COR-L47 (cell line): Measurements from ENCODE around the gene PUS10.

Experiments used
- DNase-seq: peaks from one replicate; lab custom pipeline; 2025; lab: John Stamatoyannopoulos, UW

The PUS10 gene

DNA sequence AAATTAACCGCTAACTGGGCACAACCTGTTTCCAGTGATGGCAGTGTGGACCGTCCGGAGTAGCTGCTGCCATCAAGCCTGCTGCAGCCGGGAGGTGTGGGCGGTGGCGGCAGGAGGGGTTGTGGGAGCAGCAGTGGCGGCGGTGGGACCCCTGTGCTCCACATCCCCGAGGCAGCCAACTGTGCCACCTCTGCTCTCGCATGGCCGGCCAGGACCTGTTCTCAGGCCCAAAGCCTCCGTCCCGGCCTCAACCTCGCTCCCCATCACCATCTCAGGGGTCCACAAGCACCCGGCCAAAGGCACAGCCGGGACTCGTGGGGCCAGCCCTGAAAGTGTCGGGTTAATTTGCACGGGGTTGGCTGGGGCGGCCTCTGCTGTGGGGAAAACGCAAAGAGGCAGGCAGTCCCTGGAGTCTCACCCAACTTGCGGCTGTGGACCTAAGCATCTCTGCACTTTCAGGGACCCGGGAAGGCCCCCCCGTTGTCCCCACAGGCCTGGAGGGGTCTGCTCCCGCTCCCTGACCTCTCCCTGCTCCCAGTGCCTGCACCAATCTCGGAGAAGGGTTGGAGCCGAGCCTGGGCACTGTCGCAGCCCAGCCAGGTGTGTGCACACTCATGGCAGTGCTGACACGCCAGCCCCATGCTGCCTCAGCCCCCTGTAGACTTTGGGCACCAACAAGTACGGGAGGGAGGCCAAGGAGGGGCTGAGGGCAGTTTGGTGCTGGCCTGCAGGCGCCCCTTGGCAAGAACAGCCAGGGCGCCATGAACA is 45.0 kb downstream of the PUS10 start:
- no peak for DNase-seq

DNA sequence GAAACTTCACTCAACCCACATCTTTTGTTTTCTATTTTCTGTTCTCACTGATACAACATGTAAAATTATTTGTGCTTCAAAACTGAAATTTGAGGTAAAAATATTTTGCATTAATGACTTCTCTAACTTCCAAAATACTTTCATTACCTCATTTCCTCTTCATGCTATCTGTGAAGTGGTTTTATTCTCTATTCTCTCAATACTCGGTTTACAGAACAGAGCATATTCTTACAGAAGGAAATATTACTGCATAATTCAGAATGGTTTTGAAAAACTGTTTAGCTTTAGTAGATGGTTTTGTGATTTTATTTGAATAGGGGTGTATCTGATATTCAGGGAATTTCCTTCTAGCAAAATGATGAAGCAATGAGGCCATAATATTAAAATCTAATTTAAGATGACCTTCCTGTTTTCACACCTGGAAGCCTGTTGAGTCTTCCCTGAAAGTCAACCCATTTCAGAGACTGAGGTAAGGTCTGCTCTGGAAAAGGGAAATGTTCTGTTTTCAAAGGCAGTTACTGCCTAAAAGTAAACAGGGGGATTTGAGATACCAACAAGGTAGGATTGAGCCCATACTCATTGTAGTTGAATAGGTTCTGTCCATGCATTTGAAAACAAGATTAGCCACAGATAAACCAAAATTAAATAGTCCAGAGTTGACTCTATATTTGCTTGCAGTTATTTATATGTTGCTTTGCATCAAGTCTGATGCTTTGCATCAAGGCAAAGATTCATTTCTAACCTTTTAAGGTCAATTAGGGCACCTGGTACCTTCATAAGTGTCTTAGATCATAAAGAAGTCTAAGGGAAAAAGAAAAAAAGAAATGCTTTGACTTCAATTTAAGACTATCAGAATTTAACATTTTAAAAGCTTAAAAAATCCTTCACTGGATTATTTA is 51.3 kb downstream of the PUS10 start:
- DNase-seq: no peak

DNA sequence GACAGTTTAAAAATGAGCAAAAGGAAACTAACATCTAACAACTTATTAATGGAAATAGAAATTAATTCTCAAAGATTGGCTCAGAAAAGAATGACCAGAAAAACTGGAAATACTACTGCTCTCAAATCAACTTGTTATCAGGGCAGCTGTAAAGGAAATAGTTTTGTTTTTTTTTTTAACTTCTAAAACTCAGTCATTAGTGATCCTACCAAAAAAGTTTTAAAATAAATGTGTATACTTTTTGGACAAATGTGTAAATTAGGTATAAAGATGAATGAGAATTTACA is 52.6 kb downstream of the PUS10 start:
- DNase-seq: no peak

DNA sequence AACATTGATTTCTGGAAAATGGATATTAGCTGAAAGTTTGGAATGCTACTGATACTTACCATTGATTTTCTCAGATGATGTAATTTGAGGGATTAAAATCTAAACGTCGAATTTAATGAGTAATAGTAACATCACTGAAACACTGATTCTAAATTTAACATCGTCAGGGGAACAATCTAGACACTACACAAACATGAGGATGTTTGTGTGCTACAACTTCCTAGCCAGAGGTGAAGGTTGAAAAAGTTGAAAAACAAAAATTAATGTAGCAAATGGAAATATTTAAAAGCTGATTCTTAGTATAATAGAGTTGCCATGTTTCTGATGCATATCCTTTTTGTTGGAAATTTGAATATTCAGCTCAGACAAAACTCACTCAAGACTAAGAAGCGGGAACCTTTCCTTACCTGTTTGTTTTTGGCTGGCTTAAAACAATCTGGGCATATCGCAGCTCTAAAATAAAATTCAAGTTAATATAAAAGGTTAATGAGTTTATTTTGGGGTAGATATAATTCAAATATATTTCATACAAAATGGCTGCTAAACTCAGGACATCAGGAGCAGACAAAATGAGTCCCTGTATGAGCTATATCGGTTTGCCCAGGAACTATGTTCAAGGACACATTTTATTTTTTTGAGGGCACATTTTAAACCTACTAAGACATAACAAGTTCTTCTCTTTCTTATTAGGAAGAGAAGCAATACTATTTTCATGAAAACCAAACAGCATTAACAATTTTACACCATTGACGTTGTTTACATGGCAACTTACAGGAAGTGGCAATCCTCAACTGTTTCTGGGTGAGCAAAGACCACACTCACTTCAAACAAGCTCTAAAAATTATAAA is 53.2 kb downstream of the PUS10 start:
- no peak for DNase-seq

DNA sequence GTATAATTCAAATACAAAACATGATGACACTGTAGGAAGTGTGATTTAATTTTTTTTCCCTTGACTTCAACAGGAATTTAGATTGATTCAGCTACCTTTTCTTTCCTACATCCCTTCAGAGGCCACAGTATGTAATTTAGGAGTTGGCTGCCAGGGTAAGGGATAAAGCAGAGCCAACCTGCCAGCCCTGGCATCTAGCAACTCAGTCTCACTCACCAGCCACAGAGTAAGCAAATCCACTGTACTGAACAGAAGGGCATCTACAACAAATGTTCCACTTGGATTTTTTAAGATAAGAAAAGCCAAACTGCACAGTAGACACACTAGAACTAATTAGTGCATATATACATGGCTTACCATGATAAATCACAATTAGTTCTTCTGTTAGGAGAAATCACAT is 54.9 kb downstream of the PUS10 start:
- no peak for DNase-seq

DNA sequence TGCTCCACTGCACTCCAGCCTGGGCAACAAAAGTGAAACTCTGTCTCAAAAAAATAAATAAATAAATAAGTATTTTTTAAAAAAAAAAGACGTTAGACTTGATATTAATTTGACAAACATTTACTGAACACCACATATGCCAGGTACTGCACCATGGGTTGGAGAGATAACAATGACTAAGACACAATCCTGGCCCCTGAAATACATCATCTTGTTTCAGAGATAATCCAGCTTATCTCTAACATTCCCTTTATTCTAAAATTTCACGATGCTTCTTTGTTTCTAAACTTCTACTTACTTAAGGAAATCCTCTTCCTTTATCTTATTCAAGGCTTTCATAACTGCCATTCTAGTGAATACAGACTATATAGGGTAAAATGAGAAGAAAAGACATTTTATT is 55.5 kb downstream of the PUS10 start:
- no peak for DNase-seq

DNA sequence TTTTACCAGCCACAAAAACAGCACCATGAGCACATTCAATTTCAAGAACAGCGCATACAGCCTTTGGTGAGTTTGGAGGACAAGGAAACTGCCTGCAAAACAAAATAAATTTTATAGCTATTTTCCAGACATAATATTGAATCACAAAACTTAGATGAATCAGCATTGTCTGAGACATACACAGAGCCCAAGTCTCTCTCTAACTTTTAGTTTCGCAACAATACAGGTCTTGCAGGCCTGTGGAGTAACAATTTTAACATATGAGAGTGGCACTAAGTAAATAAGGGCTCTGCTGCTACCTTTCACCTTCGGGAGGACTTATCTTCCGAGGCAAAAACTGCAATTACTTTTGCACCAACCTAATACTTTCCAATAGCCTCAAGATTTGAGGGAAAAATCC is 56.6 kb downstream of the PUS10 start:
- no peak for DNase-seq

DNA sequence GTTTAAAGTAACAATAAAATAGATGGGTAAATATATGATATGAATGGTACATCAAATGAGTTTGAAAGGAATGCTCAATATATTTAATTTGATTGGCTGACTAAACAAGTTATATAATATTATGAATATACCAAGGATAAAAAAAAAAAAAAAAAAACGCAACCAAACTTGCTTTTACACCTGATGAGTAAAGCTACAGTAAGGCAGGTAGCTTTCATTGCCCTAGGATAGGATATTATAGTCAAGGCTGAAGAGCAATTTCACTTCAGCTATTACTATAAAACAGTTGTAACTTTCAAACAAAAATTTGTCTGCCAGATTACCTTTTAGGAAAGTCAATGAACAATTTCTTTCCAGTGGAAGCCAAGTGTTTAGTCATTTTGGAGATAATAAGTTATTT is 57.3 kb downstream of the PUS10 start:
- DNase-seq: no peak

DNA sequence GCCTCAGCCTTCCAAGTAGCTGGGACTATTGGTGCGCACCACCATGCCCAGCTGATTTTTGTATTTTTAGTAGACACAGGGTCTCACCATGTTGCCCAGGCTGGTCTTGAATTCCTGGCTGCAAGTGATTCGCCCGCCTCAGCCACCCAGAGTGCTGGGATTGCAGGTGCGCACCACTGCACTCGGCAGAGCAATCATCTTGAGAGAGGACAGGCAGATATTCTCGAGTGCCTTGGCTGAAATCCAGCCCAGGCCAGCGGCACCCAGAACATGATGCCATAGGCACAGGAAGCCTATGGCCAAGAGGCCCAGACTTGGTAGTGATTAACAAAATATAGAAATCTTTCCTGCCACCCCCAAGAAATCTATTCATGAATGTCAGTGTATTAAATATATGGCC is 58.6 kb downstream of the PUS10 start:
- no peak for DNase-seq

DNA sequence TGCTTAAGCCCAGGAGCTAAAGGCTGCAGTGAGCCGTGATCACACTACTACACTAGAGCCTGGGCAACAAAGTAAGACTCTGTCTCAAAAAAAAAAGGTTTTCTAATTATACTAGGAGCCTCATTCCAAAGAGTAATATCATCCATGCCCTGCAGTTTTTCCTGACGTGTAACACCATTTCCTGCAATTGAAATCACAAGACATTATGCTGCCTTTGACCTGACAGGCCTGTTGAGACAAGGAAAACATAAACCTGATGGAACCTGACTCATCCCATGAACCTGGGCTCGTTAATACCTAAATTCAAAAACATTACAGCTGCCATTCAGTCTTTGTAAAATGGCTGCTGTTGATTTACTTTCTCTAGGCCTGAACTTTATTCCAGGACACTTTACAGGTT is 59.3 kb downstream of the PUS10 start:
- DNase-seq: no peak

DNA sequence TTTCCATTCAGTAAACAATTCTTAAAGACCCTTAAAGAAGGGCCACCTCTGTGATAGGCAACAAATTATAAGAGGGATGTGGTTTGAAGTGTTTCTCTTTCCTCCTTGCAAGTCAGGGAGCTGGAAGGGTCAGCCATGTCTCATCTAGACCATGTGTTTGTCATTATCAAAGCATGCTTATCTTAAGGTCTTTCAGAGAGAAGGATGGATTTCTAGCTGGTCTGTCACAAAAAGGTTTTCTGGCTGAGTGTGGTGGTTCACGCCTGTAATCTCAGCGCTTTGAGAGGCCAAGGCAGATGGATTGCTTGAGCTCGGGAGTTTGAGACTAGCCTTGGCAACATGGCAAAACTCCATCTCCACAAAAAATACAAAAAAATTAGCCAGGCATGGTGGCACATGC is 59.7 kb downstream of the PUS10 start:
- no peak for DNase-seq

DNA sequence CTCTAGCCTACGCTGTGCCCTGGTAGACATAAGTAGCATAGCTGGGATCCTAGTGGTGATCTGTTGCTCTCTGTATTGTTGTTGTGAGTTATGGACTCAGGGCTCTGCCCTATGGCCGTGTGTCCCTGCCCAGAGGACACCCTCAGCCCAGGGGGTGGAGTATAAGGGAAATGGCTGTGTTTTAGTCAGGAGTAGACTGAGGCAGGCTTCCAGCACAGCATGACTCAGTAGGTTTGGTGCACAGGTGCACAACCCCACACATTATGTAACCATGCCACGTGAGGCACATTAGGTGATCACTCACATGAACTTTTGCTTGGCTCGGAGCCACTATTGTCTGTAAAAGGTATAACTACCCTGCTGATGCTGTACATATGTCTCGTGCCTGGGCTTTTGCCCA is 60.4 kb downstream of the PUS10 start:
- DNase-seq: no peak

DNA sequence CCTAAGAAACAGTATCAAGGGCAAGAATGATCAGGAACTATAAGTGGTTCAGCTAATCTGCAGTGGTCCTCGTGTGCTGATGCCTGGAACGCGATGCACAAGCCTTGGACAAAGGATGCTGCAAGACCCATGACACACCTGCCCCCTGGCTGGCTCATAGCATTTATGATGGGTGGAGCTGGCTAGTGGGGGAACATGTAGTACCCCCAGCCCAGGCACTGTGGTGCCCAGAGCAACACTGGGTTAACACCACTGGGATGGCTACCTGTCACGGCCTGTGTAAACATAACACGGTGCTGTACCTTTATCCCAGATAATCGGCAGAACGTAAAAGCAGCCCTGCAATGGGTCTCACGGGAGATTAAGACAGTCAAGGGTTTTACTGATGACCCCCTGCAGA is 60.8 kb downstream of the PUS10 start:
- no peak for DNase-seq

DNA sequence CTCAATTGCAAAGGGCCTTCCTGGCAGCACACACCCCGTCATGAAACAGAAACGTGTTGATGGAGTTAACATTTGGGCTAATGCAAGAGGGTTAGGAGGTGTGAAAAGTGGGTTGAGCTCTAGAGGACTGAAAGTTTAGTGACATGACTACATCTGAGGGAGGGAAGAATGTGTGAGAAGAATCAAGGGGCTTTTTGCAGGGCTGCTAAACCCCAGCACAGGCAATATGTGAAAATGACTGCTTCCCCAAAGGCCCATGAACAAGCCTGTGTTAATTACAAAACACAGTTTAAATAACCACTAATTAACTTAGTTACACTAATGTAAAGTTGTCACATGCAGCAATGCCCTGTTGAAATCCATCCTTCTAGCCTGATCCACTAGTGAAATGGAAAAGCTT is 63.9 kb downstream of the PUS10 start:
- no peak for DNase-seq

DNA sequence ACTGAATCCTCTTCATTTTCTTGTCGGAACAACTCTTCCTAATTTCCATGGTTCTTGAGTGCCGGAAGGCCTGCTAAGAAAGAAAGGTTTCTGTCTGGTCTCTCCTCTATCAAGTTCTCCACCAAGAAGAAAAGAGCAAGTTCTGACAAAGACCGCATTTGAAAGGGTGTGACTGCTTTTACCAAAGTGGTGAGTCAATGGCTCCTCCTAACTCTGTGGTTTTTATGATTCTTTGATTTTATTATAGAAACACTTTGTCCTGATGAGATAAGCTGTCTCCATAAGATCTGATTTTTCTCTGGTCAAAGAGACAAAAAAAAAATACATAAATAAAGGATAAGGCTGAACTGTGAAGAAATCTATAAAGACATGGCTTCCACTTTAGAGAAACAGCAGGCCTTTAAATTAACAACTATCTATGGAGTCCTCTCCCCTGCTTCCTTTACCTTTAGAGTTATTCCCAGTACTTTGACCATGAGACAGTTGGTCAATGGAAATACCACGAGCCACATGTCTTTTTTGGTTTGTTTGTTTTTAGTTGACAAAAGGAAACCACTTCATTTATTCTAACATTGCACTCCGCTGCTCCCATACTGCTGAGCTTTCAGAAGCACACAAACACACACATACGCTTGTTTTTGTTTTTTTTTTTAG is 69.0 kb downstream of the PUS10 start:
- DNase-seq: no peak

DNA sequence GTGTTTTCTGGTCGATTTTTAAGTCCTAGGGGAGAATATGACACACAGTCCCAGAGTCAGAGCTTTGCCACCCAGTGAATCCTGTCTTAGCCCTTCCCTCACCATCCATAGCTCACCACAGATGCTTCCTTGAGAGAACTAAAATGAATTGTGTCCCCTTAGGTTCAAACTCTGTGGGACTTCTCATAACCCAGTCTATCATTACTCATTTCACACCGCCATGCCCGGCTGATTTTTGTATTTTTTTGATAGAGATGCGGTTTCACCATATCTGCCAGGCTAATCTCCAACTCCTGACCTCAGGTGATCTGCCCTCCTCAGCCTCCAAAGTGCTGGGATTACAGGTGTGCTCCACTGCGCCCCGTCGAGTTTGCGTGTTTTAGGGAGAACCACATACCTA is 69.9 kb downstream of the PUS10 start:
- no peak for DNase-seq

DNA sequence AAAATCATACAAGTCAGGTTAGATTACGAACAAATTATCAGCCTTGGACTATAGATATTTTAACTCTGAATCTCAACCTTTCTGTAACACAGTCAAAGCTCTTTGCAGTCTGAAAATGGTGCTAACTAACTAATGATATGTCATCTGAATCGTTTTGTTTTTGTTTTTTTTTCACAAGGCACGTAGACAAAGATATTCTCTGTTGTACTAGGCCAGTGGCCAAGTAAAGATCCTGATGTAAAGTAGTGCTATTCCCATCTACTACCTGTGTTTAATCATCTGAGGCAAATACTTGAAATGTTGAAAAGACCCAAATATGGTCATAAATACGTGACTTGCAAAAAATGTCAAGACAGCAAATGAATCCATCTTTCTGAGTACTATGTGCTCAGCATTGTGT is 71.0 kb downstream of the PUS10 start:
- no peak for DNase-seq

DNA sequence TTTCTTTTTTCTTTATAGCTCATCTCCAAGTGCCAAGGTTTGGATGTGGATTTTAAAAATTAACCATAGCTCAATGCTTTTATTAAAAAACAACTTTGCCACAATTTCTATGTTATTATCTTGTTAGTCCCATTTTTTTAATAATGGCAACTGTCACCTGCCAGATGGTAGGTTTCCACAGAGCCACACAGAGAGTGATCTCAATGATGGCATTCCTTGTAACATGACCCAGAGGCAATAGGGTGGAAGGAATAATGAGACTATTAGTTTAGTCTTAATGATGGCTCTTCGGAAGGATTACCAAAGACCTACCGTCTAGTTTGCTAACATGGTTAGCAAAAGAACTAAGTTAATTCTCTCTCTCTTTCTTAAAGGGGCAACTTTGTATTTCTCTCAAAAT is 72.7 kb downstream of the PUS10 start:
- DNase-seq: no peak

DNA sequence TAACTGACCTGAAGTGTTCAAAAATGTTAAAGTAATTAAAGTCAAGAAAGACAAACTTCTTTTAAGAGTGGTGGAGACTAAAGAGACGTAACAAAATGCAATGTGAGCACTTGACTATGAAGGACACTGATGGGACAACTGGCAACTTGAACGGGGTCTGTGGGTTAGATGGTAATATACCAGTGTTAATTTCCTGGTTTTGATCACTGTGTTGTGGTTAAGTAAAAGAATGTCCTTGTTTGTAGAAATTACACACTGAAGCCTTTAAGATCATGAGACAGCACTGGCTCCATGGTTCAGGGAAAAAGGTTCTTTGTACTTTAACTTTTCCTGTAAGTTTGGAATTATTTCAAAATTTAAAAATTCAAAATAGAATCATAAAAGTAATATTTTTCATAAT is 78.4 kb downstream of the PUS10 start:
- no peak for DNase-seq

DNA sequence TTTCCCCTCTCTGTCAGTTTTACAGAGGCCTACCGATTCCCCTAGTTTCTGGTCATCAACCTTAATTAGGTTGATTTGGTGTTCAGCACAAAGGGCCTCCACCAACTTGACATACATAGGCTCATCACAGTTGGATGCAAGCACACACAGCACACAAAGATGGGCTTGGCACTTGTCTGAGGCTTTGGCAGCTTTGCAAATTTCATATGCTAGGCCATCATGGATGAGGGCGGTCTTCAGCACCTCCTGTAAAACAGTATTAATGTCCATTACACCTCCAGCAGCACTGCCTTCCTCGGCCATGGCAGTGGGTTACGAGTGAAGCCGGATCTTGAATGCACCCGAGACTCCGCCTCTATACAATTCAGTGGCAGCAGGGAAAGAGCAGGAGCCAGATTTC is 79.8 kb downstream of the PUS10 start:
- DNase-seq: no peak

DNA sequence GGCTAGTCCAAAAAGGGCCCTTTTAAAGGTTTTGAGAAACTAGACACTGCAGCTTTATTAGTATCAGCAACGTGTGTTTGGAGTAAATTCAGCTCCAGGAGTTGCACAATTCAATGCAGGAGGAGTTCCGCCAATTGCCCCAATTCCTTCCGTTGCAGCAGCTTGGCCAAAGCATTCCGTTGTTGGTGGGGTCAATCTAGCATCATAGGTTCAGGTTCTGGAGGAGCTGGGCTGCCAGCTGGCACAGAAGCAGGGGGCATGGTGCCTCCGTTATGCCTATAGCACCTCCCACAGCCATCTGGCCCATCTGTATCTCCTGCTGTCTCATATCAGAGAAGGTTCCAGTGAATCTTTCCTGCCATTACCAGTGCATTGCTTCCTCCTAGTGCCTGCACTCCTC is 81.3 kb downstream of the PUS10 start:
- no peak for DNase-seq

DNA sequence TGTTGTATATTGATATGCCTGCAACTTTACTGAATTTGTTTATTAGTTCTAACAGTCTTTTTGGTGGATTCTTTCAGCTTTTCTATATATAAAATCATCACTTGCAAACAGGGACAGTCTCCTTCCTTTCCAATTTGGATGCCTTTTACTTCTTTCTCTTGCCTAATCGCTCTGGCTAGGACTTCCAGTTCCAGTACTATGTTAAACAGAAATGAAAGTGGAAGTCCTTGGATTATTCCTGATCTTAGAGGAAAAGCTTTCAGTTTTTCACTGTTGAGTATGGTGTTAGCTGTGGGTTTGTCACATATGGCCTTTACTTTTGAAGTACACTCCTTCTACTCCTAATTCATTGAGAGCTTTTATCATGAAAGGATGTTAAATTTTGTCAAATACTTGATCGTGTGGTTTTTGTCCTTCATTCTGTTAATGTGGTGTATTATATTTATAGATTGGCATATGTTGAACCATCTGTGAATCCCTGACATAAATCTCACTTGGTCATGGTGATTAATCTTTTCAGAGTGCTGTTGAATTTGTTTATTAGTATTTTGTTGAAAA is 83.8 kb downstream of the PUS10 start:
- no peak for DNase-seq
